Gastrocnemius medialis (tissue), 4 donors: ENCODE data around the gene PLEKHG4B. TPM values are rescaled to one million over a fixed set of nuclear protein-coding genes. Genes with fewer than 3 reads are reported as not detected.

ENCODE experiments used
- ATAC-seq, 2 donors: fragments of 150-250 bp; one replicate each; pipeline ENCODE4 v1.9.1; 2016
- DNase-seq, 2 donors: peaks; one replicate each; pipeline ENCODE4 v3.0.0-alpha.2; 2019
- H3K27ac ChIP-seq, 4 donors: fragments of 200-600 bp; sonication (generic); 1 replicate in 1 of 4; 2 replicates in 3 of 4; pipeline ENCODE4 v1.5.1; 2016 to 2018; ENCODE audit warnings: mild to moderate bottlenecking in 2 of 4, moderate library complexity in 1 of 4
- H3K27me3 ChIP-seq, 3 donors: fragments of 200-600 bp; sonication (generic) in 2 of 3; 1 replicate in 1 of 3; 2 replicates in 2 of 3; pipeline versions ENCODE4 v1.5.1 to v1.6.0; 2016 to 2019; ENCODE audit warnings: mild to moderate bottlenecking in 1 of 3, moderate library complexity in 1 of 3
- H3K36me3 ChIP-seq, 2 donors: fragments of 200-600 bp; sonication (generic) in 1 of 2; one replicate each; pipeline ENCODE4 v1.5.1; 2017 to 2018
- H3K4me1 ChIP-seq, 2 donors: fragments of 200-600 bp; sonication (generic) in 1 of 2; one replicate each; pipeline ENCODE4 v1.5.1; 2016 to 2017; ENCODE audit warnings: mild to moderate bottlenecking in 2 of 2
- H3K4me3 ChIP-seq, 4 donors: fragments of 200-600 bp; sonication (generic) in 3 of 4; 1 replicate in 1 of 4; 2 replicates in 3 of 4; pipeline ENCODE4 v1.5.1; 2016 to 2019; ENCODE audit warnings: mild to moderate bottlenecking in 2 of 4
- H3K9me3 ChIP-seq, 3 donors: fragments of 200-600 bp; sonication (generic) in 2 of 3; 1 replicate in 1 of 3; 2 replicates in 2 of 3; pipeline ENCODE4 v1.5.1; 2016 to 2019
- POLR2A ChIP-seq, 2 donors: fragments of 450-650 bp; IDR thresholded peaks; one replicate each; pipeline ENCODE4 v1.6.1; 2017; ENCODE audit warnings: antibody characterized with exemption in 2 of 2, mild to moderate bottlenecking in 2 of 2, moderate library complexity in 2 of 2
- in situ Hi-C, 4 donors: fragments of 200-750 bp; cut with MboI; loops; one replicate each; pipeline versions ENCODE4 v1.15.0 to v1.8.0; 2017; ENCODE audit warnings: low sequenced_read_pairs in 4 of 4
- intact Hi-C: fragments of 100-400 bp; cut with DNase I; formaldehyde crosslinking; loops from one replicate; pipeline ENCODE4 v1.15.1; 2023; ENCODE audit warnings: low total_unique reads
- total RNA-seq, 4 donors: library from RNA; depleted of rRNA; stranded (reverse); fragments of >200 nt; gene quantifications; one replicate each; pipeline versions ENCODE4 v1.1.0 to v1.2.3, GENCODE V29; 2016
- TF ChIP-seq, protein P1 (sequence below), 5 experiments: fragments of 450-650 bp in 3 of 5; fragments of 200-600 bp in 2 of 5; sonication (generic) in 2 of 5; IDR thresholded peaks in 4 of 5; conservative IDR thresholded peaks in 1 of 5; 1 replicate in 4 of 5; 2 replicates in 1 of 5; pipeline ENCODE4 v1.5.1; 2016 to 2019; ENCODE audit warnings: antibody characterized with exemption in 5 of 5, mild to moderate bottlenecking in 3 of 5, moderate library complexity in 3 of 5

The PLEKHG4B gene
- total RNA-seq, 4 donors from 2014 or later: not detected

DNA sequence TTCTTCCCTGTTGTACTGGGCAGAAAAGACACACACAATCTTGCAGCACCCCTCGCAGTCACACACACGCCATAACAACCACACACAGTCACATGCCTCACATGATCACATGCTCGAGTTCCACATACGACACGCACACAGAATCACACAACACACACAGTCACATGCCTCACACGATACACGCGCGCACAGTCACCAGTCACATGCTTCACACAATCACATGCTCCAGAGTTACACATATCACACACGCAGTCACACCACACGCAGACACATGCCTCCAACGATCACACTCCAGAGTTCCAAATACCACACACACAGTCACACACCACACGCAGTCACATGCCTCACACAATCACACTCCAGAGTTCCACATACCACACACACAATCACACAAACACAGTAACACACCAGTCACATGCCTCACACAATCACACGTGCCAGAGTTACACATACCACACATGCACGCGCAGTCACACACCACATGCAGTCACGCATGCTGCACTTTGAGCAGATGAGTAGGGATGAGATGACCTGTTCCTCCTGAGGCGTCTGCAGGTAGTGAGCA, 50.4 kb downstream of the PLEKHG4B start:
- peaks cover 0 to 4% (median 0%) of the 10 kb centered on the region in 3 donors for H3K9me3 ChIP-seq
- no peak for DNase-seq

DNA sequence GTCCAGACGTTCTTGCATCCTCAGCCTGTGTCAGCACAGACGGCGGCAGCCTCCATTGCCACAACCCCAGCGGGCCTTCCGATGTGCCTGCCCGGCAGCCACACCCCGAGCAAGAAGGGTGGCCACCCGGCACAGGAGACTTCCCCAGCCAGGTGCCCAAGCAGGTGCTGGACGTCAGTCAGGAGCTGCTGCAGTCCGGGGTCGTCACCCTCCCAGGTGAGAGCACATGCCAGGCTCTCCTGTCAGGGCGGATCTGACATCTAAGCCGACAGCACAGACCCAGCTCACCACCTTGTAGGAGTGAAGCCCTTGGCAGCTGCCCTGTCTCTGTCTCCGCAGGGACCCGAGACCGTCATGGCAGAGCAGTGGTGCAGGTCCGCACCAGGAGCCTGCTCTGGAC, 51.1 kb downstream of the PLEKHG4B start:
- H3K36me3 ChIP-seq: no peaks in the 10 kb centered on the region
- H3K27ac ChIP-seq: no peak overlapping the region
- TF ChIP-seq POLR2A (IDR thresholded peaks at IDR 0.05): no peak
- TF ChIP-seq, protein P1, sequence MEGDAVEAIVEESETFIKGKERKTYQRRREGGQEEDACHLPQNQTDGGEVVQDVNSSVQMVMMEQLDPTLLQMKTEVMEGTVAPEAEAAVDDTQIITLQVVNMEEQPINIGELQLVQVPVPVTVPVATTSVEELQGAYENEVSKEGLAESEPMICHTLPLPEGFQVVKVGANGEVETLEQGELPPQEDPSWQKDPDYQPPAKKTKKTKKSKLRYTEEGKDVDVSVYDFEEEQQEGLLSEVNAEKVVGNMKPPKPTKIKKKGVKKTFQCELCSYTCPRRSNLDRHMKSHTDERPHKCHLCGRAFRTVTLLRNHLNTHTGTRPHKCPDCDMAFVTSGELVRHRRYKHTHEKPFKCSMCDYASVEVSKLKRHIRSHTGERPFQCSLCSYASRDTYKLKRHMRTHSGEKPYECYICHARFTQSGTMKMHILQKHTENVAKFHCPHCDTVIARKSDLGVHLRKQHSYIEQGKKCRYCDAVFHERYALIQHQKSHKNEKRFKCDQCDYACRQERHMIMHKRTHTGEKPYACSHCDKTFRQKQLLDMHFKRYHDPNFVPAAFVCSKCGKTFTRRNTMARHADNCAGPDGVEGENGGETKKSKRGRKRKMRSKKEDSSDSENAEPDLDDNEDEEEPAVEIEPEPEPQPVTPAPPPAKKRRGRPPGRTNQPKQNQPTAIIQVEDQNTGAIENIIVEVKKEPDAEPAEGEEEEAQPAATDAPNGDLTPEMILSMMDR (IDR thresholded peaks at IDR 0.05 in 4 of 5, conservative IDR thresholded peaks at IDR 0.05 in 1 of 5): no peak
- H3K4me1 ChIP-seq: no peaks in the 10 kb centered on the region
- peaks cover 0 to 4% (median 3%) of the 10 kb centered on the region in 3 donors for H3K9me3 ChIP-seq
- intact Hi-C loops (no loop called here), in situ Hi-C loops (no loop called here)
- peaks cover 0 to 6% (median 4%) of the 10 kb centered on the region in 3 donors for H3K27me3 ChIP-seq
- DNase-seq (no peak), ATAC-seq (no peak)
- no peak overlapping the region for H3K4me3 ChIP-seq

More for the DNA sequence above, 50.4 kb downstream of the PLEKHG4B start:
- H3K36me3 ChIP-seq: no peaks in the 10 kb centered on the region
- intact Hi-C loops (no loop called here), in situ Hi-C loops (no loop called here)
- no peak overlapping the region for H3K4me3 ChIP-seq
- no peak for ATAC-seq
- TF ChIP-seq, protein P1 (IDR thresholded peaks at IDR 0.05 in 4 of 5, conservative IDR thresholded peaks at IDR 0.05 in 1 of 5): no peak
- TF ChIP-seq POLR2A (IDR thresholded peaks at IDR 0.05): no peak
- H3K27ac ChIP-seq: no peak overlapping the region
- peaks cover 0 to 4% (median 4%) of the 10 kb centered on the region in 3 donors for H3K27me3 ChIP-seq
- no peaks in the 10 kb centered on the region for H3K4me1 ChIP-seq

DNA sequence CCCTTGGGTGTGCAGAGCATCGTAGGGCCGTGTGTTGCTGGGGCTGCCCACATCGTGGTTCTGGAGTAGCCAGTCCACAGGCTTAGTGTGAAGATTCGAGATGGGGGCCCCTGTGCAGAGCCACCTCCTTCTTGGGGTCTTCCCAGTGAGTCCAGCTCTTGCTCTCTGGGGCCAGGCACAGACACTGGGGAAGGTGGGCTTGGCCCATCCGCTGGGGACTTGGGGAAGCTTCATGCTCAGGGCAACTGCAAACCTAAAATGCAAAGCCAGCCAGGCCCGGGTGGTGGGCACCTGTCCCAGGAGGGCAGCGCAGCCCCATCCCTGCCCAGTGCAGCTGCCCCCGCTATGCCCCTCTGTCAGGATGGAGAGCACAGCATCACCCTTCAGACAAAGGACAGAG, 53.0 kb downstream of the PLEKHG4B start:
- intact Hi-C loops (no loop called here), in situ Hi-C loops (no loop called here)
- Histone ChIP-seq H3K4me3 (no peak overlapping the region), H3K4me1 (no peaks in the 10 kb centered on the region), H3K27me3 (peaks cover 0 to 6% (median 4%) of the 10 kb centered on the region in 3 donors), H3K27ac (no peak overlapping the region), H3K9me3 (peaks cover 0 to 4% (median 3%) of the 10 kb centered on the region in 3 donors), H3K36me3 (no peaks in the 10 kb centered on the region)
- DNase-seq (no peak), ATAC-seq (no peak)
- TF ChIP-seq, protein P1 (IDR thresholded peaks at IDR 0.05 in 4 of 5, conservative IDR thresholded peaks at IDR 0.05 in 1 of 5): no peak
- TF ChIP-seq POLR2A (IDR thresholded peaks at IDR 0.05): no peak

DNA sequence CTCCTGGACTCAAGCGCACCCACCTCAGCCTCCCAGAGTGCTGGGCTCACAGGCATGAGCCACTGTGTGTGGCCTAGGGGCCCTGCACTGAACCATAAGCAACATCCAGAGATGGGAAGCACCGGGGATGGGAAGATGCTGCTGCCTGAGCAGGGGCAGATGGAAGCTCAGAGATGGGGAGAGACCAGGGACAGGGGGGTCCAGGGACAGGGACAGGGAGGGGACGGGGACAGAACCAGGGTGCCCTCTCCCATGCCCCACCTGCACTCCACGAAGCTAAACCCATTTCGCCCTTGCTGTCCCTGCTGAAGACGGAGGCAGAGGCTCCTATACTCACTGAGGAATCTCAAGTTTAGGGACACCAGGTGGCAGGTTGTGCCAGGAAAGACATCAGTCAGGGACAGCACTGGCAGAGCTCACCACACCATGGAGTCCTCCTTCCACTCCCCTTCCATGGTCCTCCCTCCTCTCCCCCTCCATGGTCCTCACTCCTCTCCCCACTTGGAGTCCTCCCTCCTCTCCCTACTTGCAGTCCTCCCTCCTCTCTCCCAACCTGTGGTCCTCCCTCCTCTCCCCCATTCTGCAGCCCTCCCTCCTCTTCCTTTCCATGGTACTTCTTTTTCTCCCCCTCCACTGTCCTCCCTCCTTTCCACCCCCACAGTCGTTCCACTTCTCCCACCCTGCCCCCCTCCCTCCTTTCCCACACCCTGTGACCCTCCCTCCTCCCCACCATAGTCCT, 53.8 kb downstream of the PLEKHG4B start:
- in situ Hi-C loops (no loop called here), intact Hi-C loops (no loop called here)

More for the DNA sequence above, 53.8 kb downstream of the PLEKHG4B start:
- DNase-seq (no peak), ATAC-seq (no peak)
- Histone ChIP-seq H3K36me3 (no peaks in the 10 kb centered on the region), H3K9me3 (peaks cover 0 to 4% (median 3%) of the 10 kb centered on the region in 3 donors), H3K27ac (no peak overlapping the region), H3K4me1 (no peaks in the 10 kb centered on the region), H3K27me3 (peaks cover 0 to 6% (median 4%) of the 10 kb centered on the region in 3 donors), H3K4me3 (no peak overlapping the region)
- TF ChIP-seq, protein P1 (IDR thresholded peaks at IDR 0.05 in 4 of 5, conservative IDR thresholded peaks at IDR 0.05 in 1 of 5): no peak
- no peak for TF ChIP-seq POLR2A (IDR thresholded peaks at IDR 0.05)
